ENCODE results near the gene POTEM.
"Not testable (repeated sequence)": the region's sequence is repeated elsewhere in the genome, so short reads cannot be mapped to it uniquely, and the experiment has no call there.

DNA sequence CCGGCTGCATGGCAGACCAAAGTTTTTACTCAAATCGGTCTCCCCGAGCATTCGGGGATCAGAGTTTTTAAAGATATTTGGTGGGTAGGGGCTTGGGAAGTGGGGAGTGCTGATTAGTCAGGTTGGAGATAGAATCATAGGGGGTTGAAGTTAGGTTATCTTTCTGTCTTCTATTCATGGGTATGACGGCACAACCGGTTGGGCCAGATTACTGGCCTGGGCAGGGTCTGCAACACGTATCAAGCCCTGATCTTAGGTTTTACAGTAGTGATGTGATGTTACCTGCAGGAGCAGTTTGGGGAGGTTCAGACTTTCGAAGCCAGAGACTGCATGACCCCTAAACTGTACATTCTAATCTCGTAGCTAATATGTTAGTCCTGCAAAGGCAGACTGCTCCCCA is 30.4 kb upstream of the POTEM start:
- TF ChIP-seq POLR2A (IDR thresholded peaks at IDR 0.05) = not testable (repeated sequence)
- TF ChIP-seq, protein P1, sequence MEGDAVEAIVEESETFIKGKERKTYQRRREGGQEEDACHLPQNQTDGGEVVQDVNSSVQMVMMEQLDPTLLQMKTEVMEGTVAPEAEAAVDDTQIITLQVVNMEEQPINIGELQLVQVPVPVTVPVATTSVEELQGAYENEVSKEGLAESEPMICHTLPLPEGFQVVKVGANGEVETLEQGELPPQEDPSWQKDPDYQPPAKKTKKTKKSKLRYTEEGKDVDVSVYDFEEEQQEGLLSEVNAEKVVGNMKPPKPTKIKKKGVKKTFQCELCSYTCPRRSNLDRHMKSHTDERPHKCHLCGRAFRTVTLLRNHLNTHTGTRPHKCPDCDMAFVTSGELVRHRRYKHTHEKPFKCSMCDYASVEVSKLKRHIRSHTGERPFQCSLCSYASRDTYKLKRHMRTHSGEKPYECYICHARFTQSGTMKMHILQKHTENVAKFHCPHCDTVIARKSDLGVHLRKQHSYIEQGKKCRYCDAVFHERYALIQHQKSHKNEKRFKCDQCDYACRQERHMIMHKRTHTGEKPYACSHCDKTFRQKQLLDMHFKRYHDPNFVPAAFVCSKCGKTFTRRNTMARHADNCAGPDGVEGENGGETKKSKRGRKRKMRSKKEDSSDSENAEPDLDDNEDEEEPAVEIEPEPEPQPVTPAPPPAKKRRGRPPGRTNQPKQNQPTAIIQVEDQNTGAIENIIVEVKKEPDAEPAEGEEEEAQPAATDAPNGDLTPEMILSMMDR (IDR thresholded peaks at IDR 0.05) = not testable (repeated sequence)

Data from sigmoid colon (tissue), 3 donors.